GM23338 (cell line): ENCODE results near the gene ELFN1. TPM values are rescaled to one million over a fixed set of nuclear protein-coding genes. Genes with fewer than 3 reads are reported as not detected.

Experiments
- ATAC-seq: fragments of 200-7000 bp; cut with Tn5 transposase; 3 replicates; pipeline ENCODE4 v1.9.1; 2020
- DNase-seq: peaks from one replicate; pipeline ENCODE4 v3.0.0-alpha.2; 2015; ENCODE audit warnings: low spot score
- H2AFZ ChIP-seq: fragments of 200-600 bp; sonication (generic); 2 replicates; pipeline ENCODE4 v1.8.0; 2016; ENCODE audit warnings: antibody characterized with exemption, mild to moderate bottlenecking, moderate library complexity
- H3F3A ChIP-seq: fragments of 200-600 bp; sonication (generic); replicated peaks from 2 replicates; pipeline ENCODE4 v1.8.0; 2017; ENCODE audit warnings: antibody characterized with exemption, mixed run types, low read depth
- H3K27ac ChIP-seq: fragments of 200-600 bp; sonication (generic); 2 replicates; pipeline ENCODE4 v1.6.1; 2016; ENCODE audit warnings: low read depth
- H3K27me3 ChIP-seq: fragments of 200-600 bp; sonication (generic); 2 replicates; pipeline ENCODE4 v1.8.0; 2016; ENCODE audit warnings: mild to moderate bottlenecking, mixed run types, moderate library complexity; ENCODE audit not compliant: insufficient read depth
- H3K36me3 ChIP-seq: fragments of 200-600 bp; sonication (generic); 2 replicates; pipeline ENCODE4 v1.8.0; 2016; ENCODE audit warnings: mild to moderate bottlenecking; ENCODE audit not compliant: insufficient read depth
- H3K4me1 ChIP-seq: fragments of 200-600 bp; sonication (generic); 2 replicates; pipeline ENCODE4 v1.8.0; 2016; ENCODE audit warnings: mild to moderate bottlenecking, moderate library complexity; ENCODE audit not compliant: insufficient read depth
- H3K4me2 ChIP-seq: fragments of 200-600 bp; sonication (generic); 2 replicates; pipeline ENCODE4 v1.7.1; 2017; ENCODE audit warnings: mixed run types
- H3K4me3 ChIP-seq: fragments of 200-600 bp; sonication (generic); 2 replicates; pipeline ENCODE4 v1.6.1; 2016; ENCODE audit warnings: mixed run types
- H3K79me2 ChIP-seq: fragments of 200-600 bp; sonication (generic); replicated peaks from 2 replicates; pipeline ENCODE4 v1.8.0; 2017; ENCODE audit warnings: mild to moderate bottlenecking; ENCODE audit not compliant: insufficient read depth
- H3K9me2 ChIP-seq: fragments of 200-600 bp; sonication (generic); 2 replicates; pipeline ENCODE4 v1.8.0; 2017; ENCODE audit not compliant: insufficient read depth
- H4K20me1 ChIP-seq: fragments of 200-600 bp; sonication (generic); replicated peaks from 2 replicates; pipeline ENCODE4 v1.8.0; 2017; ENCODE audit warnings: mild to moderate bottlenecking; ENCODE audit not compliant: insufficient read depth
- H3K27ac Mint-ChIP-seq: 2 replicates; pipeline ENCODE4 v1.8.0; 2020; ENCODE audit warnings: inconsistent platforms, mild to moderate bottlenecking, moderate library complexity, mixed read lengths
- H3K27me3 Mint-ChIP-seq: 3 replicates; pipeline ENCODE4 v1.8.0; 2022; ENCODE audit warnings: low read depth, mild to moderate bottlenecking, moderate library complexity, mixed read lengths, inconsistent platforms; ENCODE audit not compliant: insufficient read depth, poor library complexity
- H3K36me3 Mint-ChIP-seq: 3 replicates; pipeline ENCODE4 v1.8.0; 2021; ENCODE audit warnings: low read depth, mild to moderate bottlenecking, inconsistent platforms, moderate library complexity, mixed read lengths
- H3K4me1 Mint-ChIP-seq: 3 replicates; pipeline ENCODE4 v1.8.0; 2020; ENCODE audit warnings: mild to moderate bottlenecking, inconsistent platforms, mixed read lengths
- H3K4me3 Mint-ChIP-seq: 3 replicates; pipeline ENCODE4 v1.8.0; 2021; ENCODE audit warnings: moderate library complexity, mild to moderate bottlenecking, inconsistent platforms, mixed read lengths
- H3K9me3 Mint-ChIP-seq: 3 replicates; pipeline ENCODE4 v1.8.0; 2020; ENCODE audit warnings: moderate library complexity, mild to moderate bottlenecking, inconsistent platforms, mixed read lengths
- CREB1 ChIP-seq: fragments of 250-450 bp; sonication (Bioruptor Pico); IDR thresholded peaks from 2 replicates; pipeline ENCODE4 v1.5.0; 2020; ENCODE audit warnings: low read depth, mild to moderate bottlenecking, moderate library complexity
- CTCF ChIP-seq, 2 experiments: fragments of 200-600 bp in 1 of 2; sonication (generic) in 1 of 2; conservative IDR thresholded peaks; 2 replicates each; pipeline versions ENCODE4 v1.5.1 to v1.6.1; 2016 to 2017; ENCODE audit warnings: antibody characterized with exemption in 2 of 2, low read depth in 2 of 2, mild to moderate bottlenecking in 2 of 2, moderate library complexity in 1 of 2
- ETS1 ChIP-seq: IDR thresholded peaks from 2 replicates; pipeline ENCODE4 v1.6.1; 2016; ENCODE audit warnings: antibody characterized with exemption
- EZH2 ChIP-seq: fragments of 200-600 bp; sonication (generic); IDR thresholded peaks from one replicate; pipeline ENCODE4 v1.8.0; 2017; ENCODE audit warnings: antibody characterized with exemption, mild to moderate bottlenecking, low read depth; ENCODE audit not compliant: unreplicated experiment
- EZH2phosphoT487 ChIP-seq: fragments of 200-600 bp; sonication (generic); IDR thresholded peaks from one replicate; pipeline ENCODE4 v1.8.1; 2018; ENCODE audit warnings: antibody characterized with exemption; ENCODE audit not compliant: unreplicated experiment
- JUNB ChIP-seq: IDR thresholded peaks from one replicate; pipeline ENCODE4 v1.6.1; 2016; ENCODE audit warnings: antibody characterized with exemption; ENCODE audit not compliant: unreplicated experiment
- NANOG ChIP-seq: IDR thresholded peaks from 2 replicates; pipeline ENCODE4 v1.6.1; 2016; ENCODE audit warnings: antibody characterized with exemption, borderline replicate concordance
- POLR2AphosphoS5 ChIP-seq: IDR thresholded peaks from 2 replicates; pipeline ENCODE4 v1.6.1; 2016; ENCODE audit warnings: antibody characterized with exemption, low read depth
- STAT1 ChIP-seq: IDR thresholded peaks from one replicate; pipeline ENCODE4 v1.6.1; 2016; ENCODE audit warnings: antibody characterized with exemption; ENCODE audit not compliant: unreplicated experiment
- ZNF114 ChIP-seq: fragments of 250-450 bp; sonication (Bioruptor Pico); IDR thresholded peaks from 2 replicates; pipeline ENCODE4 v1.5.0; 2020; ENCODE audit warnings: mild to moderate bottlenecking, moderate library complexity
- ZNF331 ChIP-seq: fragments of 250-450 bp; sonication (Bioruptor Pico); IDR thresholded peaks from 2 replicates; pipeline ENCODE4 v1.5.0; 2020; ENCODE audit warnings: low read depth, mild to moderate bottlenecking, moderate library complexity
- ZNF462 ChIP-seq: fragments of 250-450 bp; sonication (Bioruptor Pico); IDR thresholded peaks from 2 replicates; pipeline ENCODE4 v1.5.0; 2020; ENCODE audit warnings: mild to moderate bottlenecking, moderate library complexity
- polyA plus RNA-seq: library from polyadenylated mRNA; unstranded; fragments of >200 nt; fragmentation: Nextera tagmentation; extraction: Ambion mirVana; gene quantifications from 2 replicates; pipeline ENCODE4 v1.2.1, GENCODE V29; 2016
- total RNA-seq: library from RNA; depleted of rRNA; stranded (reverse); fragments of >200 nt; shearing (Covaris generic); gene quantifications from 2 replicates; pipeline ENCODE4 v1.2.3, GENCODE V29; 2014
- TF ChIP-seq, protein P1 (sequence below): IDR thresholded peaks from one replicate; pipeline ENCODE4 v1.6.1; 2018; ENCODE audit warnings: antibody characterized with exemption; ENCODE audit not compliant: unreplicated experiment

Gene ELFN1
- total and polyA plus RNA-seq, 2 experiments from 2014 or later, result 0.08 to 3.5 TPM

- H2AFZ ChIP-seq, result no peak overlapping the region
- H3K27ac Mint-ChIP-seq, result no peak overlapping the region
- H3K27me3 Mint-ChIP-seq, result peaks cover 8% of the 10 kb centered on the region
- H3F3A ChIP-seq, result no peaks in the 10 kb centered on the region
- H3K79me2 ChIP-seq, result no peaks in the 10 kb centered on the region
- H3K4me2 ChIP-seq, result no peak overlapping the region
- H3K4me1 Mint-ChIP-seq, result no peaks in the 10 kb centered on the region
- no peak overlapping the region for H3K4me3 Mint-ChIP-seq
- DNase-seq (no peak), ATAC-seq (no peak)
- no peaks in the 10 kb centered on the region for H3K36me3 Mint-ChIP-seq
- no peaks in the 10 kb centered on the region for H3K9me3 Mint-ChIP-seq
- H4K20me1 ChIP-seq, result no peaks in the 10 kb centered on the region
- no peaks in the 10 kb centered on the region for H3K36me3 ChIP-seq
- no peak overlapping the region for H3K27ac ChIP-seq
- TF ChIP-seq ZNF114 (no peak), EZH2 (no peak), JUNB (no peak), POLR2AphosphoS5 (no peak), NANOG (no peak), CTCF (conservative IDR thresholded peaks at IDR 0.05; ENCODE audit: low read depth in 2 of 2) (no peak), EZH2phosphoT487 (no peak), CREB1 (CRISPR knock-in tag) (no peak), ZNF331 (CRISPR knock-in tag) (no peak), ZNF462 (CRISPR knock-in tag) (no peak), ETS1 (no peak), STAT1 (no peak)
- TF ChIP-seq, protein P1, sequence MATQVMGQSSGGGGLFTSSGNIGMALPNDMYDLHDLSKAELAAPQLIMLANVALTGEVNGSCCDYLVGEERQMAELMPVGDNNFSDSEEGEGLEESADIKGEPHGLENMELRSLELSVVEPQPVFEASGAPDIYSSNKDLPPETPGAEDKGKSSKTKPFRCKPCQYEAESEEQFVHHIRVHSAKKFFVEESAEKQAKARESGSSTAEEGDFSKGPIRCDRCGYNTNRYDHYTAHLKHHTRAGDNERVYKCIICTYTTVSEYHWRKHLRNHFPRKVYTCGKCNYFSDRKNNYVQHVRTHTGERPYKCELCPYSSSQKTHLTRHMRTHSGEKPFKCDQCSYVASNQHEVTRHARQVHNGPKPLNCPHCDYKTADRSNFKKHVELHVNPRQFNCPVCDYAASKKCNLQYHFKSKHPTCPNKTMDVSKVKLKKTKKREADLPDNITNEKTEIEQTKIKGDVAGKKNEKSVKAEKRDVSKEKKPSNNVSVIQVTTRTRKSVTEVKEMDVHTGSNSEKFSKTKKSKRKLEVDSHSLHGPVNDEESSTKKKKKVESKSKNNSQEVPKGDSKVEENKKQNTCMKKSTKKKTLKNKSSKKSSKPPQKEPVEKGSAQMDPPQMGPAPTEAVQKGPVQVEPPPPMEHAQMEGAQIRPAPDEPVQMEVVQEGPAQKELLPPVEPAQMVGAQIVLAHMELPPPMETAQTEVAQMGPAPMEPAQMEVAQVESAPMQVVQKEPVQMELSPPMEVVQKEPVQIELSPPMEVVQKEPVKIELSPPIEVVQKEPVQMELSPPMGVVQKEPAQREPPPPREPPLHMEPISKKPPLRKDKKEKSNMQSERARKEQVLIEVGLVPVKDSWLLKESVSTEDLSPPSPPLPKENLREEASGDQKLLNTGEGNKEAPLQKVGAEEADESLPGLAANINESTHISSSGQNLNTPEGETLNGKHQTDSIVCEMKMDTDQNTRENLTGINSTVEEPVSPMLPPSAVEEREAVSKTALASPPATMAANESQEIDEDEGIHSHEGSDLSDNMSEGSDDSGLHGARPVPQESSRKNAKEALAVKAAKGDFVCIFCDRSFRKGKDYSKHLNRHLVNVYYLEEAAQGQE, result no peak
- no peaks in the 10 kb centered on the region for H3K4me1 ChIP-seq
- H3K27me3 ChIP-seq, result no peaks in the 10 kb centered on the region
- no peaks in the 10 kb centered on the region for H3K9me2 ChIP-seq
- H3K4me3 ChIP-seq, result no peak overlapping the region
Observed at GRCh38 chr7:1737523-1737922, 67.4 kb downstream of the ELFN1 start.
